IPS DF 6.9 (cell line): Measurements from ENCODE around the gene CFAP410.

Source experiments
- DNase-seq: peaks from one replicate; pipeline ENCODE4 v3.0.0-alpha.2; 2013; ENCODE audit warnings: low read depth, low spot score
- H3K27ac ChIP-seq: one replicate; pipeline ENCODE4 v1.5.1; 2013; ENCODE audit warnings: low read length, control low read depth
- H3K27me3 ChIP-seq: 2 replicates; pipeline ENCODE4 v1.6.1; 2013; ENCODE audit warnings: mild to moderate bottlenecking, low read length; ENCODE audit not compliant: control insufficient read depth, insufficient read depth
- H3K36me3 ChIP-seq: 2 replicates; pipeline ENCODE4 v1.6.1; 2013; ENCODE audit warnings: low read length; ENCODE audit not compliant: control insufficient read depth, insufficient read depth
- H3K4me1 ChIP-seq: 2 replicates; pipeline ENCODE4 v1.6.1; 2013; ENCODE audit warnings: low read length; ENCODE audit not compliant: control insufficient read depth, insufficient read depth
- H3K4me3 ChIP-seq: 2 replicates; pipeline ENCODE4 v1.5.1; 2013; ENCODE audit warnings: mild to moderate bottlenecking, low read length
- H3K9me3 ChIP-seq: 2 replicates; pipeline ENCODE4 v1.6.1; 2013; ENCODE audit warnings: low read length, inconsistent platforms; ENCODE audit not compliant: control insufficient read depth, insufficient read depth
- WGBS: extraction: QIAGEN DNeasy Blood & Tissue Kit; methylation state at CpG from one replicate; pipeline ENCODE4 v1.1.7; 2013; ENCODE audit warnings: mixed read lengths, missing lambda C conversion rate; ENCODE audit not compliant: insufficient read length, insufficient coverage; 5-methylcytosine and 5-hydroxymethylcytosine counted together

CFAP410 gene

GRCh38 chr21:44316277-44316900 is 22.8 kb downstream of the CFAP410 start:
- Histone ChIP-seq H3K9me3 (no peaks in the 10 kb centered on the region), H3K27me3 (no peaks in the 10 kb centered on the region), H3K27ac (no peak overlapping the region), H3K4me1 (no peaks in the 10 kb centered on the region), H3K36me3 (peaks cover 34% of the 10 kb centered on the region), H3K4me3 (no peak overlapping the region)
- DNase-seq: no peak
- WGBS: no CpG with 5 or more reads among the region's 27 CpGs

GRCh38 chr21:44315691-44316203 is 23.4 kb downstream of the CFAP410 start:
- Histone ChIP-seq H3K36me3 (peaks cover 38% of the 10 kb centered on the region), H3K4me3 (no peak overlapping the region), H3K27me3 (no peaks in the 10 kb centered on the region), H3K4me1 (no peaks in the 10 kb centered on the region), H3K9me3 (no peaks in the 10 kb centered on the region), H3K27ac (no peak overlapping the region)
- WGBS: no CpG with 5 or more reads among the region's 16 CpGs
- no peak for DNase-seq

- H3K4me1 ChIP-seq: no peaks in the 10 kb centered on the region
- peaks cover 38% of the 10 kb centered on the region for H3K36me3 ChIP-seq
- no peaks in the 10 kb centered on the region for H3K27me3 ChIP-seq
- no CpG with 5 or more reads among the region's 11 CpGs for WGBS
- no peak overlapping the region for H3K4me3 ChIP-seq
- no peak for DNase-seq
- H3K9me3 ChIP-seq: no peaks in the 10 kb centered on the region
- H3K27ac ChIP-seq: no peak overlapping the region
These were observed 24.6 kb downstream of the CFAP410 start for GRCh38 chr21:44314561-44314960.

GRCh38 chr21:44314128-44314527 is 25.1 kb downstream of the CFAP410 start:
- Histone ChIP-seq H3K27me3 (no peaks in the 10 kb centered on the region), H3K27ac (no peak overlapping the region), H3K36me3 (peaks cover 38% of the 10 kb centered on the region), H3K4me1 (no peaks in the 10 kb centered on the region), H3K9me3 (no peaks in the 10 kb centered on the region), H3K4me3 (no peak overlapping the region)
- no peak for DNase-seq
- no CpG with 5 or more reads among the region's 15 CpGs for WGBS

GRCh38 chr21:44313451-44313850 is 25.7 kb downstream of the CFAP410 start:
- Histone ChIP-seq H3K4me1 (no peaks in the 10 kb centered on the region), H3K36me3 (peaks cover 38% of the 10 kb centered on the region), H3K9me3 (no peaks in the 10 kb centered on the region), H3K27me3 (no peaks in the 10 kb centered on the region), H3K4me3 (no peak overlapping the region), H3K27ac (no peak overlapping the region)
- DNase-seq: no peak
- no CpG with 5 or more reads among the region's 13 CpGs for WGBS

GRCh38 chr21:44312716-44313115 is 26.5 kb downstream of the CFAP410 start:
- H3K9me3 ChIP-seq: no peaks in the 10 kb centered on the region
- H3K36me3 ChIP-seq: peaks cover 35% of the 10 kb centered on the region
- no peaks in the 10 kb centered on the region for H3K27me3 ChIP-seq
- no peak overlapping the region for H3K4me3 ChIP-seq
- H3K4me1 ChIP-seq: no peaks in the 10 kb centered on the region
- no CpG with 5 or more reads among the region's 19 CpGs for WGBS
- no peak for DNase-seq
- no peak overlapping the region for H3K27ac ChIP-seq

GRCh38 chr21:44312089-44312488 is 27.1 kb downstream of the CFAP410 start:
- Histone ChIP-seq H3K27ac (no peak overlapping the region), H3K4me1 (no peaks in the 10 kb centered on the region), H3K27me3 (no peaks in the 10 kb centered on the region), H3K9me3 (no peaks in the 10 kb centered on the region), H3K36me3 (peaks cover 35% of the 10 kb centered on the region), H3K4me3 (no peak overlapping the region)
- no CpG with 5 or more reads among the region's 22 CpGs for WGBS
- no peak for DNase-seq

GRCh38 chr21:44310628-44311507 is 28.3 kb downstream of the CFAP410 start:
- Histone ChIP-seq H3K27ac (no peak overlapping the region), H3K36me3 (peaks cover 26% of the 10 kb centered on the region)
- WGBS: no CpG with 5 or more reads among the region's 28 CpGs

GRCh38 chr21:44306936-44307704 is 32.1 kb downstream of the CFAP410 start:
- H3K27ac ChIP-seq: no peak overlapping the region
- no CpG with 5 or more reads among the region's 21 CpGs for WGBS

More at GRCh38 chr21:44310628-44311507, 28.3 kb downstream of the CFAP410 start:
- DNase-seq: no peak
- H3K27me3 ChIP-seq: no peaks in the 10 kb centered on the region
- H3K4me1 ChIP-seq: no peaks in the 10 kb centered on the region
- no peak overlapping the region for H3K4me3 ChIP-seq
- no peaks in the 10 kb centered on the region for H3K9me3 ChIP-seq

GRCh38 chr21:44305691-44306090 is 33.5 kb downstream of the CFAP410 start:
- H3K9me3 ChIP-seq: no peaks in the 10 kb centered on the region
- H3K36me3 ChIP-seq: 0 out of 2 replicates have a peak, but pooled peaks cover 2% of the 10 kb centered on the region
- no peak for DNase-seq
- peaks cover 4% of the 10 kb centered on the region for H3K4me1 ChIP-seq
- WGBS: no CpG with 5 or more reads among the region's 9 CpGs
- H3K27me3 ChIP-seq: no peaks in the 10 kb centered on the region
- no peak overlapping the region for H3K4me3 ChIP-seq
- H3K27ac ChIP-seq: no peak overlapping the region

More at GRCh38 chr21:44306936-44307704, 32.1 kb downstream of the CFAP410 start:
- no peaks in the 10 kb centered on the region for H3K9me3 ChIP-seq
- no peak overlapping the region for H3K4me3 ChIP-seq
- DNase-seq: no peak
- H3K27me3 ChIP-seq: no peaks in the 10 kb centered on the region
- peaks cover 3% of the 10 kb centered on the region; the same call in 1 of the 2 replicates for H3K4me1 ChIP-seq
- peaks cover 13% of the 10 kb centered on the region; the same call in 1 of the 2 replicates for H3K36me3 ChIP-seq
